GM12878 (cell line): ENCODE results near the gene NR2F1-AS1. TPM values are rescaled to one million over a fixed set of nuclear protein-coding genes. Genes with fewer than 3 reads are reported as not detected.

Experiments used
- ATAC-seq: fragments of 200-7000 bp; cut with Tn5 transposase; 3 replicates; pipeline ENCODE4 v1.9.1; 2020; ENCODE audit warnings: mild to moderate bottlenecking, moderate library complexity
- Bru-seq: library from RNA; stranded (reverse); fragments of 400-500 nt; gene quantifications from one replicate; lab custom pipeline; 2021; lab: Mats Ljungman, UMichigan
- BruChase-seq, 2 experiments: library from RNA; stranded (reverse); fragments of 400-500 nt; gene quantifications; one replicate each; lab custom pipeline; 2021; lab: Mats Ljungman, UMichigan
- BruUV-seq: library from RNA; stranded (reverse); fragments of 400-500 nt; replicated peaks from 2 replicates; lab custom pipeline; 2021; lab: Mats Ljungman, UMichigan
- CTCF ChIA-PET: fragments of 300-600 bp; sonication (Branson Sonifier 250); formaldehyde crosslinking; extraction: SDS; loops from one replicate; lab custom pipeline; 2021; ENCODE audit warnings: inconsistent platforms; lab: Yijun Ruan, JAX
- POLR2A ChIA-PET: fragments of 350-600 bp; formaldehyde crosslinking; extraction: SDS; loops from one replicate; lab custom pipeline; 2021; ENCODE audit warnings: inconsistent platforms; lab: Charles Lee
- RAD21 ChIA-PET: fragments of 300-600 bp; sonication (Branson Sonifier 250); formaldehyde crosslinking; loops from one replicate; lab custom pipeline; 2023; ENCODE audit warnings: antibody characterized with exemption; ENCODE audit not compliant: unreplicated experiment; lab: Charles Lee
- SMC1A ChIA-PET: fragments of 300-600 bp; sonication (Branson Sonifier 250); formaldehyde crosslinking; loops from one replicate; lab custom pipeline; 2023; ENCODE audit not compliant: unreplicated experiment, uncharacterized antibody; lab: Charles Lee
- DNase-seq: peaks from one replicate; pipeline ENCODE4 v3.0.0-alpha.2; 2011; ENCODE audit warnings: low read depth, low spot score
- FAIRE-seq: peaks from 3 replicates; lab custom pipeline; 2011; peaks lifted over from hg19 to GRCh38; lab: Jason Lieb, UNC
- H2AFZ ChIP-seq: 2 replicates; pipeline ENCODE4 v1.6.0; 2011; ENCODE audit warnings: low read depth, low read length, control low read depth; ENCODE audit not compliant: control insufficient read depth
- H3K27ac ChIP-seq: 2 replicates; pipeline ENCODE4 v1.5.1; 2011; ENCODE audit warnings: control low read depth; ENCODE audit not compliant: control insufficient read depth, insufficient read depth
- H3K27me3 ChIP-seq, 2 experiments: replicated peaks in 1 of 2; 2 replicates each; pipeline versions ENCODE4 v1.6.0 to v1.6.1; 2011; ENCODE audit warnings: low read length in 1 of 2; ENCODE audit not compliant: control insufficient read depth in 2 of 2, insufficient read depth in 2 of 2
- H3K36me3 ChIP-seq, 2 experiments: 2 replicates each; pipeline ENCODE4 v1.5.1; 2011; ENCODE audit warnings: low read length in 1 of 2; ENCODE audit not compliant: control insufficient read depth in 2 of 2, insufficient read depth in 2 of 2
- H3K4me1 ChIP-seq: 2 replicates; pipeline ENCODE4 v1.6.1; 2011; ENCODE audit warnings: mild to moderate bottlenecking, low read length, moderate library complexity, mixed read lengths; ENCODE audit not compliant: control insufficient read depth, insufficient read depth
- H3K4me2 ChIP-seq: 2 replicates; pipeline ENCODE4 v1.6.0; 2011; ENCODE audit warnings: control low read depth; ENCODE audit not compliant: control insufficient read depth, insufficient read depth
- H3K4me3 ChIP-seq: fragments of 200-600 bp; sonication (generic); 2 replicates; pipeline ENCODE4 v1.5.1; 2016
- H3K79me2 ChIP-seq: 2 replicates; pipeline ENCODE4 v1.6.0; 2011; ENCODE audit warnings: low read length; ENCODE audit not compliant: control insufficient read depth, insufficient read depth
- H3K9ac ChIP-seq: 2 replicates; pipeline ENCODE4 v1.8.0; 2011; ENCODE audit warnings: low read length, control low read depth, mixed read lengths; ENCODE audit not compliant: control insufficient read depth, insufficient read depth
- H3K9me3 ChIP-seq: replicated peaks from 3 replicates; pipeline ENCODE4 v1.5.1; 2011; ENCODE audit warnings: mild to moderate bottlenecking, low read length; ENCODE audit not compliant: control insufficient read depth, insufficient read depth
- H4K20me1 ChIP-seq: 2 replicates; pipeline ENCODE4 v1.6.0; 2011; ENCODE audit not compliant: control insufficient read depth, insufficient read depth
- BMI1 ChIP-seq: fragments of 450-650 bp; IDR thresholded peaks from 2 replicates; pipeline ENCODE4 v1.6.1; 2016; ENCODE audit warnings: mild to moderate bottlenecking, moderate library complexity, borderline replicate concordance
- CTCF ChIP-seq, 3 experiments: IDR thresholded peaks in 2 of 3; conservative IDR thresholded peaks in 1 of 3; 2 replicates each; pipeline ENCODE4 v1.5.1; 2011; ENCODE audit warnings: low read depth in 3 of 3, low read length in 3 of 3, mild to moderate bottlenecking in 3 of 3, control low read depth in 2 of 3, moderate library complexity in 2 of 3, inconsistent platforms in 1 of 3, mixed read lengths in 1 of 3; ENCODE audit not compliant: control insufficient read depth in 2 of 3, insufficient read depth in 1 of 3; ENCODE audit errors: extremely low read depth in 1 of 3
- GABPA ChIP-seq: IDR thresholded peaks from 2 replicates; pipeline ENCODE4 v1.6.1; 2014; ENCODE audit warnings: antibody characterized with exemption, low read depth, mild to moderate bottlenecking, inconsistent platforms
- GATAD2B ChIP-seq: fragments of 450-650 bp; conservative IDR thresholded peaks from 2 replicates; pipeline ENCODE4 v1.6.1; 2017; ENCODE audit warnings: low read depth, mild to moderate bottlenecking, moderate library complexity
- IKZF1 ChIP-seq: fragments of 450-650 bp; conservative IDR thresholded peaks from 2 replicates; pipeline ENCODE4 v1.6.1; 2017; ENCODE audit warnings: antibody characterized with exemption, mild to moderate bottlenecking
- RAD21 ChIP-seq: IDR thresholded peaks from 2 replicates; pipeline ENCODE4 v1.6.1; 2011; ENCODE audit warnings: mild to moderate bottlenecking, low read depth, low read length, moderate library complexity; ENCODE audit not compliant: insufficient read depth
- RB1 ChIP-seq: fragments of 450-650 bp; formaldehyde crosslinking; IDR thresholded peaks from 2 replicates; pipeline ENCODE4 v1.6.1; 2017; ENCODE audit warnings: mild to moderate bottlenecking, borderline replicate concordance
- RELB ChIP-seq: fragments of 450-650 bp; IDR thresholded peaks from 2 replicates; pipeline ENCODE4 v1.6.1; 2017; ENCODE audit warnings: low read depth, mild to moderate bottlenecking, moderate library complexity
- WGBS: methylation state at CpG from one replicate; pipeline ENCODE4 v1.1.6; 2016; ENCODE audit warnings: low lambda C conversion rate; ENCODE audit not compliant: insufficient replicate concordance, insufficient coverage; ENCODE audit errors: missing lambda C conversion rate; 5-methylcytosine and 5-hydroxymethylcytosine counted together
- in situ Hi-C: fragments of 300-500 bp; cut with MboI; formaldehyde crosslinking; loops from 9 replicates; pipeline ENCODE4 v1.14.3; 2018; ENCODE audit warnings: mixed read lengths
- intact Hi-C: fragments of 100-400 bp; cut with micrococcal nuclease; formaldehyde crosslinking; loops from one replicate; pipeline ENCODE4 v1.14.2; 2022; ENCODE audit not compliant: unreplicated experiment
- long read RNA-seq, 2 experiments: library from polyadenylated mRNA; unstranded; transcript quantifications; one replicate each; pipeline ENCODE4 v2.0.0, GENCODE V29; 2019 to 2020
- polyA minus RNA-seq, 3 experiments: library from RNA; depleted of rRNA, polyadenylated mRNA; stranded (reverse); fragments of >200 nt; gene quantifications; 2 replicates each; pipeline ENCODE4 v1.2.3, GENCODE V29; 2011
- polyA plus RNA-seq, 11 experiments: library from polyadenylated mRNA; depleted of rRNA in 4 of 11; unstranded in 6 of 11; stranded (reverse) in 5 of 11; fragments of >200 nt; fragmentation: Nextera tagmentation in 4 of 11; fragmentation: Illumina TruSeq in 1 of 11; extraction: Ambion mirVana in 4 of 11; extraction: Trizol in 1 of 11; gene quantifications; 1 replicate in 1 of 11; 2 replicates in 10 of 11; pipeline versions ENCODE4 v1.2.1 to v1.2.3, GENCODE V29; 2011 to 2016; ENCODE audit warnings: inconsistent platforms in 2 of 11, missing spikeins in 2 of 11, low read depth in 1 of 11
- total RNA-seq, 4 experiments: library from RNA; depleted of rRNA in 3 of 4; stranded (reverse); fragments of >200 nt in 3 of 4; fragmentation: Illumina TruSeq in 1 of 4; extraction: Trizol in 1 of 4; gene quantifications; 2 replicates each; pipeline versions ENCODE4 v1.2.1 to v1.2.3, GENCODE V29; 2013 to 2021

Gene NR2F1-AS1
- total RNA-seq (2013; cell fraction: nucleolus; rRNA removed), result 9.3 and 9.9 TPM in 2 replicates
- total RNA-seq (2014; rRNA removed) (0.38 and 0.85 TPM in 2 replicates), total RNA-seq (2014; rRNA removed; fragmentation: Illumina TruSeq; extraction: Trizol) (0.18 and 0.27 TPM in 2 replicates), total RNA-seq (2021) (0.19 and 0.62 TPM in 2 replicates), polyA plus RNA-seq (2011; rRNA removed) (0.23 and 0.30 TPM in 2 replicates), polyA plus RNA-seq (2014; fragmentation: Illumina TruSeq; extraction: Trizol) (0.18 TPM in 1 of 2 replicates, not detected in the other), polyA plus RNA-seq (2014; fragmentation: Nextera tagmentation; extraction: Ambion mirVana) (under 1 TPM; 0.26 to 0.31 TPM), polyA plus RNA-seq (2014; rRNA removed) (0.11 and 0.27 TPM in 2 replicates), polyA plus RNA-seq (2016; fragmentation: Nextera tagmentation; extraction: Ambion mirVana) (under 1 TPM; 0.11 to 0.50 TPM), polyA minus RNA-seq (2011; rRNA and poly(A)+ RNA removed) (0.07 and 0.21 TPM in 2 replicates), Bru-seq, nascent RNA (percentile 41 among the genes with signal in this experiment), BruChase-seq, experiment 1, labeled RNA remaining after a 6-hour chase (percentile 41 among the genes with signal in this experiment), BruChase-seq, experiment 2, labeled RNA remaining after a 2-hour chase (percentile 42 among the genes with signal in this experiment)
- not detected for polyA plus RNA-seq (2011; ENCODE audit: low read depth)
- 0.10 TPM in 1 of 2 replicates, not detected in the other for polyA plus RNA-seq (2011; cell fraction: cytosol; rRNA removed)
- polyA plus RNA-seq (2011; cell fraction: nucleus; rRNA removed), result 0.19 TPM in 1 of 2 replicates, not detected in the other
- 0.27 TPM in 1 of 2 replicates, not detected in the other for polyA plus RNA-seq (2012)
- polyA minus RNA-seq (2011; cell fraction: cytosol; rRNA and poly(A)+ RNA removed), result not detected in 2 replicates
- 0.38 TPM in 1 of 2 replicates, not detected in the other for polyA minus RNA-seq (2011; cell fraction: nucleus; rRNA and poly(A)+ RNA removed)
- long read RNA-seq, experiment 1, partial matches to known transcripts, result 0 of 3 reads
- long read RNA-seq, experiment 1, other reads (novel, unspliced or antisense), result 3 of 3 reads
- long read RNA-seq, experiment 2, partial matches to known transcripts, result 1 of 4 reads
- long read RNA-seq, experiment 2, other reads (novel, unspliced or antisense), result 3 of 4 reads

GRCh38 chr5:93580927-93581445 is at the start of gene NR2F1-AS1:
Gene NR2F1-AS1 (minus strand): TSS chr5:93581219.
- peaks cover 18% of the 10 kb centered on the region for H3K4me1 ChIP-seq
- no peak for FAIRE-seq
- ATAC-seq, result peak; percentile 32
- H3K4me3 ChIP-seq, result peak within 1 kb of the TSS; percentile 64
- no peak within 1 kb of the TSS for H3K9ac ChIP-seq
- ChIA-PET POLR2A (no interaction called here), RAD21 (interaction anchor here (1.1 kb wide), 1 partner anchor 219 kb away, joined by 4 read pairs; no protein-coding TSS in a partner anchor), SMC1A (interaction anchor here (1.0 kb wide), 1 partner anchor 220 kb away, joined by 4 read pairs; no protein-coding TSS in a partner anchor), CTCF (interaction anchor here (0.9 to 1.2 kb wide), 4 partner anchors 26 to 335 kb away, joined by 3 to 5 read pairs (median 4); no protein-coding TSS in a partner anchor)
- peaks cover 12 to 36% of the 10 kb centered on the region in 2 experiments for H3K27me3 ChIP-seq
- peak within 1 kb of the TSS; percentile 98 for H3K4me2 ChIP-seq
- H3K36me3 ChIP-seq, result no peaks in the 10 kb centered on the region
- peak within 1 kb of the TSS; percentile 68 for H2AFZ ChIP-seq
- H4K20me1 ChIP-seq, result no peaks in the 10 kb centered on the region
- intact Hi-C loops (loop anchor here (1.0 to 2.0 kb wide), 3 partner anchors 39 to 334 kb away; no protein-coding TSS in a partner anchor), in situ Hi-C loops (loop anchor here (5.0 to 25.0 kb wide), 2 partner anchors 331 to 1106 kb away; no protein-coding TSS in a partner anchor)
- TF ChIP-seq BMI1 (peak; percentile 4; the same call in 1 of the 2 replicates), GABPA (no peak), IKZF1 (peak; percentile 24; the same call in 1 of the 2 replicates), RAD21 (no peak), GATAD2B (0 out of 2 replicates have a peak, but pooled peaks have one; percentile 41), RB1 (0 out of 2 replicates have a peak, but pooled peaks have one; percentile 30), RELB (no peak), CTCF (IDR thresholded peaks at IDR 0.05 in 2 of 3, conservative IDR thresholded peaks at IDR 0.05 in 1 of 3; ENCODE audit: control insufficient read depth in 2 of 3, extremely low read depth in 1 of 3, insufficient read depth in 1 of 3, low read depth in 3 of 3, low read length in 3 of 3) (no peak)
- no peaks in the 10 kb centered on the region for H3K79me2 ChIP-seq
- BruUV-seq, result no TSS peak
- H3K9me3 ChIP-seq, result no peaks in the 10 kb centered on the region
- no peak within 1 kb of the TSS for H3K27ac ChIP-seq
- DNase-seq, result no peak
- 7% methylated on average over 41 of the region's 41 CpGs for WGBS
